CD14-positive monocyte (primary cell): ENCODE data around the gene NUP210. TPM values are rescaled to one million over a fixed set of nuclear protein-coding genes. Genes with fewer than 3 reads are reported as not detected.

ENCODE experiments used
- DNase-seq, 3 donors: peaks; one replicate each; pipeline ENCODE4 v3.0.0-alpha.2; 2011 to 2022
- H2AFZ ChIP-seq: 2 replicates; pipeline ENCODE4 v1.6.0; 2012; ENCODE audit warnings: mild to moderate bottlenecking, low read depth, low read length, inconsistent platforms; ENCODE audit not compliant: insufficient read depth, poor library complexity, severe bottlenecking
- H3K27ac ChIP-seq, 2 donors: 1 replicate in 1 of 2; 2 replicates in 1 of 2; pipeline ENCODE4 v1.5.1; 2012 to 2013; ENCODE audit warnings: low read length in 2 of 2, control low read depth in 1 of 2, inconsistent platforms in 1 of 2, low read depth in 1 of 2, mild to moderate bottlenecking in 1 of 2
- H3K27me3 ChIP-seq, 2 donors: one replicate each; pipeline versions ENCODE4 v1.6.0 to v1.6.1; 2011 to 2013; ENCODE audit warnings: low read length in 2 of 2; ENCODE audit not compliant: control insufficient read depth in 2 of 2, insufficient read depth in 2 of 2
- H3K36me3 ChIP-seq, 2 donors: replicated peaks in 1 of 2; 1 replicate in 1 of 2; 2 replicates in 1 of 2; pipeline versions ENCODE4 v1.5.1 to v1.6.1; 2012 to 2013; ENCODE audit warnings: low read length in 2 of 2, control low read depth in 1 of 2, inconsistent platforms in 1 of 2, mild to moderate bottlenecking in 1 of 2; ENCODE audit not compliant: insufficient read depth in 2 of 2, control insufficient read depth in 1 of 2
- H3K4me1 ChIP-seq, 2 donors: 1 replicate in 1 of 2; 2 replicates in 1 of 2; pipeline versions ENCODE4 v1.5.1 to v1.6.1; 2012 to 2013; ENCODE audit warnings: low read length in 2 of 2, control low read depth in 1 of 2, inconsistent platforms in 1 of 2, mild to moderate bottlenecking in 1 of 2, moderate library complexity in 1 of 2; ENCODE audit not compliant: insufficient read depth in 2 of 2, control insufficient read depth in 1 of 2
- H3K4me2 ChIP-seq: replicated peaks from 2 replicates; pipeline ENCODE3; 2012; ENCODE audit warnings: low read length, moderate library complexity, mild to moderate bottlenecking; ENCODE audit not compliant: poor library complexity, severe bottlenecking; ENCODE audit errors: extremely low read depth
- H3K4me3 ChIP-seq, 3 experiments: fragments of 200-600 bp in 1 of 3; sonication (generic) in 1 of 3; replicated peaks in 1 of 3; 1 replicate in 2 of 3; 2 replicates in 1 of 3; pipeline ENCODE4 v1.5.1; 2011 to 2013; ENCODE audit warnings: low read length in 3 of 3, mild to moderate bottlenecking in 3 of 3, control low read depth in 2 of 3, low read depth in 2 of 3, inconsistent platforms in 1 of 3, moderate library complexity in 1 of 3
- H3K79me2 ChIP-seq: 2 replicates; pipeline ENCODE4 v1.6.0; 2012; ENCODE audit warnings: mild to moderate bottlenecking, control low read depth, inconsistent platforms, low read length, moderate library complexity; ENCODE audit not compliant: insufficient read depth
- H3K9ac ChIP-seq: 2 replicates; pipeline ENCODE4 v1.6.0; 2017; ENCODE audit warnings: low read length, mild to moderate bottlenecking; ENCODE audit not compliant: insufficient read depth, poor library complexity, severe bottlenecking
- H3K9me3 ChIP-seq, 2 donors: replicated peaks in 1 of 2; 1 replicate in 1 of 2; 2 replicates in 1 of 2; pipeline versions ENCODE4 v1.5.1 to v1.6.1; 2012 to 2013; ENCODE audit warnings: low read length in 2 of 2, control low read depth in 1 of 2; ENCODE audit not compliant: control insufficient read depth in 1 of 2, insufficient read depth in 1 of 2
- H4K20me1 ChIP-seq: 2 replicates; pipeline ENCODE4 v1.6.0; 2012; ENCODE audit warnings: mild to moderate bottlenecking, low read length, control low read depth, moderate library complexity; ENCODE audit not compliant: insufficient read depth
- H3K27ac Mint-ChIP-seq, 7 donors: one replicate each; pipeline ENCODE4 v1.8.0; 2020; ENCODE audit warnings: mild to moderate bottlenecking in 7 of 7, mixed read lengths in 7 of 7, moderate library complexity in 6 of 7, inconsistent platforms in 2 of 7
- H3K27me3 Mint-ChIP-seq, 3 donors: one replicate each; pipeline ENCODE4 v1.8.0; 2021 to 2022; ENCODE audit warnings: low read depth in 3 of 3, mild to moderate bottlenecking in 3 of 3, mixed read lengths in 3 of 3, moderate library complexity in 3 of 3, inconsistent platforms in 1 of 3
- H3K36me3 Mint-ChIP-seq, 2 donors: one replicate each; pipeline ENCODE4 v1.8.0; 2020; ENCODE audit warnings: mixed read lengths in 2 of 2, inconsistent platforms in 1 of 2, mild to moderate bottlenecking in 1 of 2
- H3K4me1 Mint-ChIP-seq: one replicate; pipeline ENCODE4 v1.8.0; 2020; ENCODE audit warnings: mild to moderate bottlenecking, mixed read lengths
- H3K4me3 Mint-ChIP-seq, 2 donors: one replicate each; pipeline ENCODE4 v1.8.0; 2020; ENCODE audit warnings: mild to moderate bottlenecking in 2 of 2, mixed read lengths in 2 of 2, moderate library complexity in 1 of 2
- H3K9me3 Mint-ChIP-seq, 7 donors: one replicate each; pipeline ENCODE4 v1.8.0; 2020 to 2022; ENCODE audit warnings: mixed read lengths in 7 of 7, mild to moderate bottlenecking in 6 of 7, moderate library complexity in 6 of 7, inconsistent platforms in 2 of 7
- CTCF ChIP-seq: fragments of 200-600 bp; IDR thresholded peaks from one replicate; pipeline ENCODE4 v1.8.0; 2022; ENCODE audit warnings: antibody characterized with exemption, mild to moderate bottlenecking
- WGBS: methylation state at CpG from one replicate; pipeline ENCODE4 v1.1.5; 2013; ENCODE audit warnings: missing lambda C conversion rate; ENCODE audit not compliant: insufficient coverage; 5-methylcytosine and 5-hydroxymethylcytosine counted together
- intact Hi-C, 2 donors: fragments of 100-400 bp; cut with micrococcal nuclease; formaldehyde crosslinking; loops; one replicate each; pipeline versions ENCODE4 v1.15.0 to v1.15.1; 2023
- polyA plus RNA-seq, 3 donors: library from polyadenylated mRNA; depleted of rRNA in 1 of 3; unstranded in 2 of 3; stranded (reverse) in 1 of 3; fragments of 300-500 nt in 2 of 3; fragments of >200 nt in 1 of 3; fragmentation: Illumina TruSeq in 2 of 3; gene quantifications; 1 replicate in 2 of 3; 2 replicates in 1 of 3; pipeline ENCODE4 v1.2.3, GENCODE V29; 2012 to 2021

NUP210 gene
- polyA plus RNA-seq, 3 donors, result 7.9 to 43.5 (median 13.0) TPM

GRCh38 chr3:13316603-13317002 lies 103.5 kb downstream of the NUP210 start:
- no peak for DNase-seq
- Mint-ChIP-seq H3K9me3 (no peaks in the 10 kb centered on the region), H3K4me1 (no peaks in the 10 kb centered on the region), H3K27me3 (peaks cover 0 to under 1% (median 0%) of the 10 kb centered on the region in 3 donors), H3K36me3 (peaks cover 74 to 93% of the 10 kb centered on the region in 2 donors), H3K4me3 (no peak overlapping the region), H3K27ac (peak overlapping the region in 2 of 7 donors; percentile 26 to 40)
- Histone ChIP-seq H3K36me3 (peaks cover 78 to 84% of the 10 kb centered on the region in 2 donors), H3K9me3 (no peaks in the 10 kb centered on the region), H3K4me2 (no peak overlapping the region), H2AFZ (no peak overlapping the region), H3K79me2 (no peaks in the 10 kb centered on the region), H3K4me1 (no peaks in the 10 kb centered on the region), H3K4me3 (no peak overlapping the region), H3K27ac (no peak overlapping the region), H4K20me1 (no peaks in the 10 kb centered on the region), H3K27me3 (no peaks in the 10 kb centered on the region), H3K9ac (no peak overlapping the region)
- WGBS, result 96% methylated on average over 8 of the region's 10 CpGs
- no peak for TF ChIP-seq CTCF
- intact Hi-C loops, result no loop called here

- Mint-ChIP-seq H3K27ac (peak overlapping the region in 1 of 7 donors; percentile 52), H3K9me3 (no peaks in the 10 kb centered on the region), H3K27me3 (peaks cover 0 to 2% (median 0%) of the 10 kb centered on the region in 3 donors), H3K4me1 (no peaks in the 10 kb centered on the region), H3K36me3 (peaks cover 66 to 88% of the 10 kb centered on the region in 2 donors), H3K4me3 (no peak overlapping the region)
- no peak for TF ChIP-seq CTCF
- H4K20me1 ChIP-seq, result no peaks in the 10 kb centered on the region
- H2AFZ ChIP-seq, result no peak overlapping the region
- no peaks in the 10 kb centered on the region for H3K9me3 ChIP-seq
- no peaks in the 10 kb centered on the region for H3K4me1 ChIP-seq
- 86% methylated on average over 3 of the region's 3 CpGs for WGBS
- no peak overlapping the region for H3K4me3 ChIP-seq
- H3K4me2 ChIP-seq, result no peak overlapping the region
- no peak overlapping the region for H3K9ac ChIP-seq
- H3K79me2 ChIP-seq, result no peaks in the 10 kb centered on the region
- H3K27me3 ChIP-seq, result no peaks in the 10 kb centered on the region
- peaks cover 65 to 67% of the 10 kb centered on the region in 2 donors for H3K36me3 ChIP-seq
- no peak for DNase-seq
- H3K27ac ChIP-seq, result no peak overlapping the region
- intact Hi-C loops, result no loop called here
Measured at GRCh38 chr3:13314877-13315276, 105.2 kb downstream of the NUP210 start.
